Natural killer cell (primary cell): ENCODE measurements around the gene LINGO1. TPM values are rescaled to one million over a fixed set of nuclear protein-coding genes. Genes with fewer than 3 reads are reported as not detected.

Experiments used
- ATAC-seq, 3 donors: fragments of 150-1000 bp in 2 of 3; fragments of 200-7000 bp in 1 of 3; cut with Tn5 transposase; 1 replicate in 1 of 3; 2 replicates in 2 of 3; pipeline ENCODE4 v1.10.0; 2021; ENCODE audit warnings: mild to moderate bottlenecking in 2 of 3, moderate library complexity in 2 of 3
- DNase-seq, 2 donors: peaks; one replicate each; pipeline versions ENCODE4 v3.0.0 to v3.0.0-alpha.2; 2013 to 2021; ENCODE audit warnings: mixed read lengths in 1 of 2
- H3K27ac ChIP-seq: one replicate; pipeline ENCODE4 v1.5.1; 2013; ENCODE audit warnings: mild to moderate bottlenecking, low read length
- H3K27me3 ChIP-seq: one replicate; pipeline ENCODE4 v1.6.1; 2013; ENCODE audit warnings: low read length; ENCODE audit not compliant: control insufficient read depth, insufficient read depth
- H3K36me3 ChIP-seq: one replicate; pipeline ENCODE4 v1.6.1; 2013; ENCODE audit warnings: low read length; ENCODE audit not compliant: control insufficient read depth, insufficient read depth
- H3K4me1 ChIP-seq: one replicate; pipeline ENCODE4 v1.6.1; 2013; ENCODE audit warnings: low read length; ENCODE audit not compliant: control insufficient read depth, insufficient read depth
- H3K4me3 ChIP-seq: one replicate; pipeline ENCODE4 v1.5.1; 2013; ENCODE audit warnings: low read length
- H3K9me3 ChIP-seq: one replicate; pipeline ENCODE4 v1.6.1; 2013; ENCODE audit warnings: low read length; ENCODE audit not compliant: control insufficient read depth, insufficient read depth
- H3K27ac Mint-ChIP-seq, 2 donors: one replicate each; pipeline ENCODE4 v1.8.0; 2022; ENCODE audit warnings: mild to moderate bottlenecking in 2 of 2, mixed read lengths in 2 of 2, moderate library complexity in 1 of 2
- H3K27me3 Mint-ChIP-seq, 2 donors: one replicate each; pipeline ENCODE4 v1.8.0; 2022; ENCODE audit warnings: low read depth in 2 of 2, mixed read lengths in 2 of 2
- H3K36me3 Mint-ChIP-seq: one replicate; pipeline ENCODE4 v1.8.0; 2022; ENCODE audit warnings: mixed read lengths
- H3K4me1 Mint-ChIP-seq, 2 donors: one replicate each; pipeline ENCODE4 v1.8.0; 2022; ENCODE audit warnings: mixed read lengths in 2 of 2
- H3K4me3 Mint-ChIP-seq: one replicate; pipeline ENCODE4 v1.8.0; 2022; ENCODE audit warnings: mild to moderate bottlenecking, moderate library complexity, mixed read lengths
- H3K9me3 Mint-ChIP-seq, 2 donors: one replicate each; pipeline ENCODE4 v1.8.0; 2022; ENCODE audit warnings: mixed read lengths in 2 of 2
- WGBS: methylation state at CpG from one replicate; pipeline ENCODE4 v1.1.7; 2013; ENCODE audit warnings: missing lambda C conversion rate; ENCODE audit not compliant: insufficient coverage; 5-methylcytosine and 5-hydroxymethylcytosine counted together
- intact Hi-C: fragments of 100-400 bp; cut with micrococcal nuclease; formaldehyde crosslinking; loops from one replicate; pipeline ENCODE4 v1.14.2; 2022
- total RNA-seq, 4 donors: library from RNA; stranded (reverse); fragments of 120-200 nt in 1 of 4; gene quantifications; one replicate each; pipeline versions ENCODE4 v1.2.3 to v1.2.4, GENCODE V29; 2013 to 2022
- TF ChIP-seq, protein P1 (sequence below): fragments of 200-600 bp; IDR thresholded peaks from one replicate; pipeline ENCODE4 v1.8.0; 2022; ENCODE audit warnings: antibody characterized with exemption

The LINGO1 gene
- total RNA-seq, 3 donors from 2014 or later (not counting 1 experiment from before 2014, with no cell fraction given): not detected

DNA sequence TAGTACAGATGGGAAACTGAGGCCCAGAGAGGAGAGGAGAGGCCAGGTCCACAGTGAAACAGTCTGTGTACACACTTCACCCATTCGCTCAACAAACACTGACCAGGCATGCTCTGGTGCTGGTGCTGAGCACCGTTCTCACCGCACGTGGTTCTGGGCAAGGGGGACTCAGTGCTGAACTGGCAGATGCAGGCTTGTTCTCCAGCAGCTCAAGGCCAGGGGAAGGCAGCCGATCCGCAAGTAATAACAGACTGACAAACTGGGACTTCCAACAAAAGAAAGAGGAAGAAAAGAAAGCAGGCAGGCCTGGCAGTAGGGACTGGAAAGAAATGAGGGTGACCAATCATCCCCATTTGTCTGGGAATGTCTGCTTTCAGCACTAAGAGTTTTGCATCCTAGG lies 25.6 kb upstream of the LINGO1 start:
- TF ChIP-seq, protein P1, sequence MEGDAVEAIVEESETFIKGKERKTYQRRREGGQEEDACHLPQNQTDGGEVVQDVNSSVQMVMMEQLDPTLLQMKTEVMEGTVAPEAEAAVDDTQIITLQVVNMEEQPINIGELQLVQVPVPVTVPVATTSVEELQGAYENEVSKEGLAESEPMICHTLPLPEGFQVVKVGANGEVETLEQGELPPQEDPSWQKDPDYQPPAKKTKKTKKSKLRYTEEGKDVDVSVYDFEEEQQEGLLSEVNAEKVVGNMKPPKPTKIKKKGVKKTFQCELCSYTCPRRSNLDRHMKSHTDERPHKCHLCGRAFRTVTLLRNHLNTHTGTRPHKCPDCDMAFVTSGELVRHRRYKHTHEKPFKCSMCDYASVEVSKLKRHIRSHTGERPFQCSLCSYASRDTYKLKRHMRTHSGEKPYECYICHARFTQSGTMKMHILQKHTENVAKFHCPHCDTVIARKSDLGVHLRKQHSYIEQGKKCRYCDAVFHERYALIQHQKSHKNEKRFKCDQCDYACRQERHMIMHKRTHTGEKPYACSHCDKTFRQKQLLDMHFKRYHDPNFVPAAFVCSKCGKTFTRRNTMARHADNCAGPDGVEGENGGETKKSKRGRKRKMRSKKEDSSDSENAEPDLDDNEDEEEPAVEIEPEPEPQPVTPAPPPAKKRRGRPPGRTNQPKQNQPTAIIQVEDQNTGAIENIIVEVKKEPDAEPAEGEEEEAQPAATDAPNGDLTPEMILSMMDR: no peak
- ATAC-seq (no peak), DNase-seq (no peak)
- peaks cover 9 to 16% of the 10 kb centered on the region in 2 donors for H3K27me3 Mint-ChIP-seq
- H3K4me1 Mint-ChIP-seq: no peaks in the 10 kb centered on the region
- no peaks in the 10 kb centered on the region for H3K9me3 Mint-ChIP-seq
- H3K4me3 ChIP-seq: no peak overlapping the region
- H3K27ac Mint-ChIP-seq: no peak overlapping the region
- no peaks in the 10 kb centered on the region for H3K36me3 Mint-ChIP-seq
- no peak overlapping the region for H3K27ac ChIP-seq
- H3K4me1 ChIP-seq: no peaks in the 10 kb centered on the region
- intact Hi-C loops: no loop called here
- WGBS: 91% methylated on average over 6 of the region's 6 CpGs
- no peaks in the 10 kb centered on the region for H3K36me3 ChIP-seq
- no peak overlapping the region for H3K4me3 Mint-ChIP-seq
- H3K27me3 ChIP-seq: no peaks in the 10 kb centered on the region
- H3K9me3 ChIP-seq: no peaks in the 10 kb centered on the region

DNA sequence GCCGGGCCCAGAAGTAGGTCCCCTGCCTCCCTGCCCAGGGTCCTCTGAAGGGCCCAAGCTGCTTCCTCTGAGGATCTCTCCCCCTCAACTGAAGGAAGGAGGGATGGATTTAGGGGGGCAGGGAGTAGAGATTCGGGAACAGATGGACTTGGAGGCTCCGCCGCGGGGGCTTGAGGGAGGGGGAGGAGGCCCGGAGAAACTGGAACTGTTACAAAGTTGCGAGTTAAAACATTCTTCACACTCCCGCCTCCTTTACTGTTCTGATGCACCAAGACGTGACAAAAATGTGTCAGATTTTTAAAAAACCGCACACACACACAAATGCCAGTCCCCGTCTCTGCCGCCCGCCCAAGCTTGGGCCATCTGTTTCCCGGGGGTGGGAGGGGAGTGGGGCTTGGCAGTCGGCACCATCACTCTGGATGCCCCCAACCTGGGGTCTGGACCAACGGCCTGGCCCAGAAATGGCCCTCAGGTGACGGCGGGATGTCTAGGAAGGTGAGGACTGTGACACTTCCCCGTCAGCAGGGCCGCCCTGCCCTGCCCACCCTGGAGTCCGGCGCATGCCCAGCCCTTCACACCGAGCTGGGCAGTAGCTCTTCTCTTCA lies 25.0 kb upstream of the LINGO1 start:
- no peak overlapping the region for H3K4me3 Mint-ChIP-seq
- no peak overlapping the region for H3K27ac Mint-ChIP-seq
- no peaks in the 10 kb centered on the region for H3K36me3 Mint-ChIP-seq
- no peaks in the 10 kb centered on the region for H3K27me3 ChIP-seq
- intact Hi-C loops: no loop called here
- no peak overlapping the region for H3K27ac ChIP-seq
- TF ChIP-seq, protein P1: no peak
- H3K4me1 ChIP-seq: no peaks in the 10 kb centered on the region
- H3K4me1 Mint-ChIP-seq: no peaks in the 10 kb centered on the region
- H3K9me3 Mint-ChIP-seq: no peaks in the 10 kb centered on the region
- H3K36me3 ChIP-seq: no peaks in the 10 kb centered on the region
- no peak overlapping the region for H3K4me3 ChIP-seq
- ATAC-seq (no peak), DNase-seq (no peak)
- 88% methylated on average over 18 of the region's 23 CpGs for WGBS
- H3K9me3 ChIP-seq: no peaks in the 10 kb centered on the region
- peaks cover 9 to 22% of the 10 kb centered on the region in 2 donors for H3K27me3 Mint-ChIP-seq

DNA sequence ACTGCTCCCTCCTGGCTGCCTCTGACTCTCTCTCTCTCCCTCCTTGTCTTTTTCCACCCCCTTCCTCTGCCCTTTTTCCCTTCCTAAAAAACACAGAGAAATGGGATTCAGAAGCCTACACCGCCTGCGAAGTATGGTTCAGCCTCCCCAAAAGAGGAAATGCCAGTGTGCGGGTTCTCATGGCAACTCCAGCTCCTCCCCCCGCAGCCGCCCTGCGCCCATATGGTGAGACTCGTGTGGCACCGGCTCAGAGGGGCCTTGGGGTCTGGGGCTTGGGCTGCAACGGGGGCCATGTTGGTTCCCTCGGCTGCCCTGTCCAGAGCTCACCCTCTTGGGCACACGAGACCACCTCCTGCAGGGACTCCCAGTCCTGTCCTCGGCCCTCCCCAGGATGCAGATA lies 23.6 kb upstream of the LINGO1 start:
- intact Hi-C loops: no loop called here
- Mint-ChIP-seq H3K4me1 (no peaks in the 10 kb centered on the region), H3K27ac (no peak overlapping the region), H3K4me3 (no peak overlapping the region), H3K27me3 (peaks cover 9 to 25% of the 10 kb centered on the region in 2 donors), H3K36me3 (no peaks in the 10 kb centered on the region), H3K9me3 (no peaks in the 10 kb centered on the region)
- ATAC-seq: no peak
- Histone ChIP-seq H3K27ac (no peak overlapping the region), H3K9me3 (no peaks in the 10 kb centered on the region), H3K36me3 (no peaks in the 10 kb centered on the region), H3K4me3 (no peak overlapping the region), H3K27me3 (no peaks in the 10 kb centered on the region), H3K4me1 (no peaks in the 10 kb centered on the region)
- WGBS: 13% methylated on average over 12 of the region's 12 CpGs
- TF ChIP-seq, protein P1: no peak
- no peak for DNase-seq

DNA sequence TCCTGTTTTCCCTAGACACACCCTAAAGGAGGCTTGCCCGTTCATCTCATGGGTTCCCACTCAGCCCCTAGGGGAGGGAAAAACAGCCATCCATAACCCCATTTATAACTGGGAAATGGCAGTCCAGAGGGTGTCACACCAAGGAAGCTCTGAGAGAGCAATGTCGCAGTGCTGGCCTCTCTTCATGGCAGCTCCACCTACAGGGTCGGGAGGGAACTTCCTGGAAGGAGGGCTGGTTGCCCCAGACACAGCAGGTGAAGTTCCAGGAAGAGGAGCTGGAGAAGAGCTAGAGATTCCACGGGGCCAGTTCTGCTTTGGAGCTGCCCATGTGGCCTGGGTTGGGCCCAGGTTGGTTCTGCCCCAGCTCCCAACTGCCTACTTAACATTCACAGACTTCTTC lies 22.3 kb upstream of the LINGO1 start:
- no peaks in the 10 kb centered on the region for H3K27me3 ChIP-seq
- H3K4me3 ChIP-seq: no peak overlapping the region
- no peak overlapping the region for H3K4me3 Mint-ChIP-seq
- no peaks in the 10 kb centered on the region for H3K4me1 Mint-ChIP-seq
- peaks cover 9 to 25% of the 10 kb centered on the region in 2 donors for H3K27me3 Mint-ChIP-seq
- no peaks in the 10 kb centered on the region for H3K36me3 Mint-ChIP-seq
- H3K9me3 ChIP-seq: no peaks in the 10 kb centered on the region
- ATAC-seq (no peak), DNase-seq (no peak)
- H3K4me1 ChIP-seq: no peaks in the 10 kb centered on the region
- WGBS: 49% methylated on average over 4 of the region's 4 CpGs
- no peaks in the 10 kb centered on the region for H3K9me3 Mint-ChIP-seq
- TF ChIP-seq, protein P1: no peak
- intact Hi-C loops: no loop called here
- no peaks in the 10 kb centered on the region for H3K36me3 ChIP-seq
- H3K27ac ChIP-seq: no peak overlapping the region
- no peak overlapping the region for H3K27ac Mint-ChIP-seq
